ENCODE data around the gene UGT1A8. TPM values are rescaled to one million over a fixed set of nuclear protein-coding genes. Genes with fewer than 3 reads are reported as not detected.

Gene UGT1A8
- polyA plus RNA-seq, 4 donors, result 0.07 to 13.6 (median 4.9) TPM

DNA sequence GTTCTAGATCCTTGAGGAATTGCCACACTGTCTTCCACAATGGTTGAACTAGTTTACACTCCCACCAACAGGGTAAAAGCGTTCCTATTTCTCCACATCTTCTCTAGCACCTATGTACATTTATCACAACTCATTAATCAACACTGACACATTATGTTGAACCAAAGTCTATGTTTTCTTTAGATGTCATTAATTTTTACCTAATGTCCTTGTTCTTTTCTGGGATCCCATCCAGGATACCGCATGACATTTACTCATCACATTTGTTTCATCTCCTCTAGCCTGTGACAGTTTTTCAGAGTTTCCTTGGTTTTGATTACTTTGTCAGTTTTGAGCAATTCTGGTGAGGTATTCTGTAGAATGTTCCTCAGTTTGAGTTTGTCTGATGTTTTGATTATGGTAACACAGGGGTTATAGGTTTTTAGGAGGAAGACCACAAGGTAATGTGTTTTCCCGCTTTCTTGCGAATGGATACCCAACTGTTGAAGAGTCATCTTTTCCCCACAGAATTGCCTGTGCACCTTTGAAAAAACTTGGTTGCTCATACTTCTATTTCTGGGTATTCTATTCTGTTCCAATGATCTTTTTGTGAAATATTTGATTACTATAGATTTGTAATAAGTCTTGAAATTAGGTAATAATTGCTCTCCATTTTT lies 51.3 kb downstream of the UGT1A8 start:
- no peak overlapping the region for H3K4me3 ChIP-seq (ENCODE audit: low read depth in 1 of 3, low read length in 3 of 3)
- H3K27ac ChIP-seq (ENCODE audit: low read depth in 1 of 3, low read length in 2 of 3), result no peak overlapping the region
- H3K27me3 ChIP-seq (ENCODE audit: control insufficient read depth in 3 of 3, insufficient read depth in 3 of 3, low read length in 3 of 3), result no peaks in the 10 kb centered on the region
- no peaks in the 10 kb centered on the region for H3K36me3 ChIP-seq (ENCODE audit: control insufficient read depth in 3 of 3, insufficient read depth in 2 of 3, low read depth in 1 of 3, low read length in 3 of 3)
- H3K9me3 ChIP-seq (ENCODE audit: control insufficient read depth in 2 of 2, insufficient read depth in 1 of 2, low read depth in 1 of 2, low read length in 1 of 2), result no peaks in the 10 kb centered on the region
- DNase-seq (peak in 1 of 2 donors; percentile 19), FAIRE-seq (no peak)
- no peaks in the 10 kb centered on the region for H3K4me1 ChIP-seq (ENCODE audit: control insufficient read depth in 3 of 3, insufficient read depth in 2 of 3, low read depth in 1 of 3, low read length in 2 of 3)
- 72 to 83% (median 78%) methylated on average over 4 of the region's 4 CpGs for WGBS, 3 donors

DNA sequence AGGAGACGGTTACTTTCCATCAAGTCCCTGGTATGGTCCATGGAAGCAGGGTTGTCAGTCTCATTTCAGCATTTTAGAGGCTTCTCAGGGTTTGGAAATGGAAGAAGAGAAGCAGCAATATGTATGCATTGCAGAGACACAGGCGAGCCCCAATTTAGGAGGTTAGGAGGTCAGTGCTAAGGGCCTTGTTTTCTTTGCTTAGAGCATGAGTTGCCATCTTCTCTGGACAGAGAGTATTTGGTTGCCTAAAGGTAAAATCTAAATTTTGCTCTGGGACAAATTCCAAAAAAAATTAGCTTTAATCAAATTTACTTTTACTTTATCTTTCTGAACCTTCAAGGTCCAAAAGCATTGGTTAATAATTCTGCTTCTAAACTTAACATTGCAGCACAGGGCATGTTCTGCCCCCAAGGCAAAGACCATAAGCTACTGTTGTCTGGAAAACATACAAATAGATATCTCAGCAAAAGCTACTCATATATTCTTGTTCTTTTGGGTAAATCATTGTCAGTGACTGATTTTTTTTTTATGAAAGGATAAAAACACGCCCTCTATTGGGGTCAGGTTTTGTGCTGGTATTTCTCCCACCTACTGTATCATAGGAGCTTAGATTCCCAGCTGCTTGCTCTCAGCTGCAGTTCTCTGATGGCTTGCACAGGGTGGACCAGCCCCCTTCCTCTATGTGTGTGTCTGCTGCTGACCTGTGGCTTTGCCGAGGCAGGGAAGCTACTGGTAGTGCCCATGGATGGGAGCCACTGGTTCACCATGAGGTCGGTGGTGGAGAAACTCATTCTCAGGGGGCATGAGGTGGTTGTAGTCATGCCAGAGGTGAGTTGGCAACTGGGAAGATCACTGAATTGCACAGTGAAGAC lies 54.1 kb downstream of the UGT1A8 start, which contains the start of gene UGT1A9:
Gene UGT1A9 (plus strand): TSS at position 609 of the 872 bp plus-strand sequence. CDS start 37 bp downstream, at position 646.
- H3K36me3 ChIP-seq (ENCODE audit: control insufficient read depth in 3 of 3, insufficient read depth in 2 of 3, low read depth in 1 of 3, low read length in 3 of 3), result no peaks in the 10 kb centered on the region
- H3K27ac ChIP-seq (ENCODE audit: low read depth in 1 of 3, low read length in 2 of 3), result no peak within 1 kb of the TSS
- no peak for DNase-seq
- FAIRE-seq, result no peak
- no peak within 1 kb of the TSS for H3K4me3 ChIP-seq (ENCODE audit: low read depth in 1 of 3, low read length in 3 of 3)
- H3K9me3 ChIP-seq (ENCODE audit: control insufficient read depth in 2 of 2, insufficient read depth in 1 of 2, low read depth in 1 of 2, low read length in 1 of 2), result no peaks in the 10 kb centered on the region
- H3K4me1 ChIP-seq (ENCODE audit: control insufficient read depth in 3 of 3, insufficient read depth in 2 of 3, low read depth in 1 of 3, low read length in 2 of 3), result no peaks in the 10 kb centered on the region
- H3K27me3 ChIP-seq (ENCODE audit: control insufficient read depth in 3 of 3, insufficient read depth in 3 of 3, low read length in 3 of 3), result peaks cover 0 to 1% (median 0%) of the 10 kb centered on the region in 3 donors
- 84 to 92% (median 90%) methylated on average over 5 of the region's 5 CpGs for WGBS, 3 donors

DNA sequence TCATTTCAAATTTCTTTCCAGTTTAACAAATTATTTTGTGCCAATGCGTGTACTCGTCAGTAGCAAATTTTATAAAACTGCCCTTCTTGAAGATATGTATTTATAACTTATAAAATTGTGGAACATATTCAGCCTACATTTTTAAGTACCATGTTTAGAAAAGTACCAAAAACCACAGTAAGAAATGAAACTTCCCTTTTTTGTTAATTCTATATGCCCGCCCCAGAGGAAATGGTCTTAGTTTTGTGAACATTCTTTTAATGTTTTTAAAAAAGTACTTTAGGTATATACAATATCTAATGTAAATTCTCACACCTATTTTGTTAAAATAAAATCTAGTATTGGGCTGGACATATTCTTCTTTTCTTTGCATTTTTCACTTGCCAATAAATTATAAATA lies 55.5 kb downstream of the UGT1A8 start:
- peak; percentile 55 for FAIRE-seq

DNA sequence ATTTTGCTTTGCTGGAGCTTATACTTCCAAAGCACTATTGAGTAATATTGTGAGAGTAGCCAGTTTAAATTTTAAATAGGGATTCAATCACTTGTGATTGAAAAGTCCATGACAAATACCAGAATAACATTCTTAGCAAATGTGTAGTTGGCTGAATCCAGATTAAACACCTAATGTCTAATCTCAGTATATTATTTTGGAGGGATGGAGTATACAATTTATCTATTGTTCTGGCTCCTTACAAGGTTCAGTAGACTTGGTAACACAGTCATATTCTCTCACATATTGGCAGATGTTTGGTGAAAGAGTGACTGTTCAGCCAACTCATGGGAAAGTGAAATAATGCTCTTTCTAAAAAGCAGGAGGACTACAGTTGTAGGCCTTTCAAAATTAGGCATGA lies 56.5 kb downstream of the UGT1A8 start:
- H3K36me3 ChIP-seq (ENCODE audit: control insufficient read depth in 3 of 3, insufficient read depth in 2 of 3, low read depth in 1 of 3, low read length in 3 of 3), result no peaks in the 10 kb centered on the region
- H3K4me1 ChIP-seq (ENCODE audit: control insufficient read depth in 3 of 3, insufficient read depth in 2 of 3, low read depth in 1 of 3, low read length in 2 of 3), result no peaks in the 10 kb centered on the region
- no peak overlapping the region for H3K27ac ChIP-seq (ENCODE audit: low read depth in 1 of 3, low read length in 2 of 3)
- H3K4me3 ChIP-seq (ENCODE audit: low read depth in 1 of 3, low read length in 3 of 3), result no peak overlapping the region
- H3K27me3 ChIP-seq (ENCODE audit: control insufficient read depth in 3 of 3, insufficient read depth in 3 of 3, low read length in 3 of 3), result peaks cover 0 to 1% (median 0%) of the 10 kb centered on the region in 3 donors
- FAIRE-seq (no peak), DNase-seq (no peak)
- no peaks in the 10 kb centered on the region for H3K9me3 ChIP-seq (ENCODE audit: control insufficient read depth in 2 of 2, insufficient read depth in 1 of 2, low read depth in 1 of 2, low read length in 1 of 2)

More for the DNA sequence above, 55.5 kb downstream of the UGT1A8 start:
- Histone ChIP-seq H3K27ac (ENCODE audit: low read depth in 1 of 3, low read length in 2 of 3) (no peak overlapping the region), H3K4me1 (ENCODE audit: control insufficient read depth in 3 of 3, insufficient read depth in 2 of 3, low read depth in 1 of 3, low read length in 2 of 3) (no peaks in the 10 kb centered on the region), H3K27me3 (ENCODE audit: control insufficient read depth in 3 of 3, insufficient read depth in 3 of 3, low read length in 3 of 3) (peaks cover 0 to 1% (median 0%) of the 10 kb centered on the region in 3 donors), H3K36me3 (ENCODE audit: control insufficient read depth in 3 of 3, insufficient read depth in 2 of 3, low read depth in 1 of 3, low read length in 3 of 3) (no peaks in the 10 kb centered on the region), H3K9me3 (ENCODE audit: control insufficient read depth in 2 of 2, insufficient read depth in 1 of 2, low read depth in 1 of 2, low read length in 1 of 2) (no peaks in the 10 kb centered on the region), H3K4me3 (ENCODE audit: low read depth in 1 of 3, low read length in 3 of 3) (no peak overlapping the region)
- DNase-seq, result no peak
- WGBS, 3 donors, result 73 to 83% (median 82%) methylated on average over 3 of the region's 3 CpGs

DNA sequence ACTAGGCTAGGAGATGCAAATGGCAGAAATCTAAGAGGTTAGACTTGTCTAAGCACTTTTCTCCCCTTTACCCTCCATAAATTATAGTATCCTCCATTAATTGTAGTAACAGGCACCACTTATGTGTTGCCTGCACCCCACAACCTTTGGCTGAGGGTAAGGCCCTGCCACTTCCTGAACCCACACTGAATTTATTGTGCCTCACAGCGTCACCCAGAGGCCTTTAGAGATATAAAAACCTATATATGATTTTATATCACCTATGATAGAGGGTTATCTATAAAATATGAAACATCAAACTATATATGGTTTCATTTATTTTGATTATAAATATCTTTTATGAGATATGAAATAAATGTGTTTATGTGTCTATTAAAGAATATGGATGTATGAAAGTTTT lies 56.9 kb downstream of the UGT1A8 start:
- Histone ChIP-seq H3K4me1 (ENCODE audit: control insufficient read depth in 3 of 3, insufficient read depth in 2 of 3, low read depth in 1 of 3, low read length in 2 of 3) (no peaks in the 10 kb centered on the region), H3K9me3 (ENCODE audit: control insufficient read depth in 2 of 2, insufficient read depth in 1 of 2, low read depth in 1 of 2, low read length in 1 of 2) (no peaks in the 10 kb centered on the region), H3K36me3 (ENCODE audit: control insufficient read depth in 3 of 3, insufficient read depth in 2 of 3, low read depth in 1 of 3, low read length in 3 of 3) (no peaks in the 10 kb centered on the region), H3K27ac (ENCODE audit: low read depth in 1 of 3, low read length in 2 of 3) (no peak overlapping the region), H3K27me3 (ENCODE audit: control insufficient read depth in 3 of 3, insufficient read depth in 3 of 3, low read length in 3 of 3) (peaks cover 0 to 1% (median 0%) of the 10 kb centered on the region in 3 donors), H3K4me3 (ENCODE audit: low read depth in 1 of 3, low read length in 3 of 3) (no peak overlapping the region)
- 29 to 41% (median 39%) methylated on average over 1 of the region's 1 CpG for WGBS, 3 donors
- FAIRE-seq, result no peak
- DNase-seq, result no peak

DNA sequence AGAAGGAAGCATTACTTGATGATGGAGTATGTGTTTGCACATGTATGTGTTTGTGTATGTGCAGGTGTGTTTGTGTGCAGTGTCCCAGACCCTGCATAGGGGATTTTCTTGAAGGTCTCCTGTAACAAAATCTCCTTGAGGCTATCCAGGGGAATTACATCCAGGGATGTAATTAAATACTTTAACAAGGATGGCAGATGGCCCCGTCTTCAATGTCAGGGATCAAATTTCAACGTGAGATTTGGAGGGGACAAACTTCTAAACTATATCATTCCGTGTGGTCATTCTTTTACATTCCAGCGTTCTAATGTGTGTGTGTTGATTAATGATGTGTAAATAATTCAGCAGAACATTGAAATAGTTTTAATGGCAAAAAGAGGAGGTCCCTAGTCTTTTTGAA lies 57.6 kb downstream of the UGT1A8 start:
- Histone ChIP-seq H3K27me3 (ENCODE audit: control insufficient read depth in 3 of 3, insufficient read depth in 3 of 3, low read length in 3 of 3) (peaks cover 0 to 1% (median 0%) of the 10 kb centered on the region in 3 donors), H3K9me3 (ENCODE audit: control insufficient read depth in 2 of 2, insufficient read depth in 1 of 2, low read depth in 1 of 2, low read length in 1 of 2) (no peaks in the 10 kb centered on the region), H3K27ac (ENCODE audit: low read depth in 1 of 3, low read length in 2 of 3) (no peak overlapping the region), H3K4me3 (ENCODE audit: low read depth in 1 of 3, low read length in 3 of 3) (no peak overlapping the region), H3K4me1 (ENCODE audit: control insufficient read depth in 3 of 3, insufficient read depth in 2 of 3, low read depth in 1 of 3, low read length in 2 of 3) (no peaks in the 10 kb centered on the region), H3K36me3 (ENCODE audit: control insufficient read depth in 3 of 3, insufficient read depth in 2 of 3, low read depth in 1 of 3, low read length in 3 of 3) (no peaks in the 10 kb centered on the region)
- WGBS, 3 donors, result 60 to 73% (median 67%) methylated on average over 4 of the region's 4 CpGs
- DNase-seq (no peak), FAIRE-seq (no peak)

DNA sequence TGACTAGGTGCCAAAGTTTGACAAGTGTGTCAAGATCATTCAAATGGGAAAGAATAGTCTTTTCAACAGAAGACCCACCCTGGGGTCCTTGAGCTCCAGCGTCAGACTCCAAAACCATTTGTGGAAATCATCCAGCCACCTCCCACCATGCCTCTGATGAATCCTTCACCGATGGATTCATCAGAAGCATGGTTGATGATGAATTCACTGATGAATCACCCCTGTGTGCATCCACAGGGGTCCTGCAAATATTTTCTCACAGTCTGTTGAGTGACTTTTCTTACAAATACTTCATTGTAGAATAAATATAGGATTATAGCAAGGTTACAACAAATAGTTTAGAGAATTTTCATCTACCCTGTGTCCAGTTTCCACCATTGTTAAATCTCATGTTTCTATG lies 58.6 kb downstream of the UGT1A8 start:
- Histone ChIP-seq H3K27ac (ENCODE audit: low read depth in 1 of 3, low read length in 2 of 3) (no peak overlapping the region), H3K27me3 (ENCODE audit: control insufficient read depth in 3 of 3, insufficient read depth in 3 of 3, low read length in 3 of 3) (peaks cover 0 to 1% (median 0%) of the 10 kb centered on the region in 3 donors), H3K4me1 (ENCODE audit: control insufficient read depth in 3 of 3, insufficient read depth in 2 of 3, low read depth in 1 of 3, low read length in 2 of 3) (no peaks in the 10 kb centered on the region), H3K36me3 (ENCODE audit: control insufficient read depth in 3 of 3, insufficient read depth in 2 of 3, low read depth in 1 of 3, low read length in 3 of 3) (no peaks in the 10 kb centered on the region), H3K9me3 (ENCODE audit: control insufficient read depth in 2 of 2, insufficient read depth in 1 of 2, low read depth in 1 of 2, low read length in 1 of 2) (no peaks in the 10 kb centered on the region), H3K4me3 (ENCODE audit: low read depth in 1 of 3, low read length in 3 of 3) (no peak overlapping the region)
- no peak for FAIRE-seq
- no peak for DNase-seq
- 86 to 96% (median 92%) methylated on average over 2 of the region's 2 CpGs for WGBS, 3 donors

DNA sequence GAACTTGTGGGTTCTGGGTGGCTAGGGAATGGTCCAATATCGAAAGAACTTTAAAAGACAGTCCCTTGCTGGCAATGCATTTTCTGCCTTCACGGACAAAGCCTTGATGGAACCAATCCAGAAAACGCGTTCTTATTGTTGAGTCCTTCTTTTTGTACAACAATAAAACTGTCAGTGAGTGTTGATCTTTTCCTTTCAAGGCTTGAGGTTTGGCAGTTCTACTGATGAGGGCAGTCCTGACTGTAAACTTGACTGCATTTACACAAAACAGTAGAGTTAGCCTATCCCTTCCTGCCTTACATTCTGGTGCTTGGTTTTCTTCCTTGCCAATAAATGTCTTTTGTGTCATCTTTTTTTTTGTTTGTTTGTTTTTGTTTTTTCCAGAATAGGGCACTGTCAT lies 61.8 kb downstream of the UGT1A8 start:
- no peaks in the 10 kb centered on the region for H3K9me3 ChIP-seq (ENCODE audit: control insufficient read depth in 2 of 2, insufficient read depth in 1 of 2, low read depth in 1 of 2, low read length in 1 of 2)
- no peak for FAIRE-seq
- no peak for DNase-seq
- no peak overlapping the region for H3K27ac ChIP-seq (ENCODE audit: low read depth in 1 of 3, low read length in 2 of 3)
- no peak overlapping the region for H3K4me3 ChIP-seq (ENCODE audit: low read depth in 1 of 3, low read length in 3 of 3)
- H3K36me3 ChIP-seq (ENCODE audit: control insufficient read depth in 3 of 3, insufficient read depth in 2 of 3, low read depth in 1 of 3, low read length in 3 of 3), result no peaks in the 10 kb centered on the region
- peaks cover 0 to 2% (median 1%) of the 10 kb centered on the region in 3 donors for H3K27me3 ChIP-seq (ENCODE audit: control insufficient read depth in 3 of 3, insufficient read depth in 3 of 3, low read length in 3 of 3)
- WGBS, 3 donors, result 74 to 80% (median 76%) methylated on average over 4 of the region's 4 CpGs
- no peaks in the 10 kb centered on the region for H3K4me1 ChIP-seq (ENCODE audit: control insufficient read depth in 3 of 3, insufficient read depth in 2 of 3, low read depth in 1 of 3, low read length in 2 of 3)
